Spleen (tissue), 7 donors: ENCODE data around the gene ZNF784.

Experiments
- CTCF ChIP-seq, 11 experiments: fragments of 200-600 bp in 7 of 11; fragments of 450-650 bp in 4 of 11; sonication (generic) in 4 of 11; IDR thresholded peaks in 8 of 11; conservative IDR thresholded peaks in 3 of 11; 1 replicate in 7 of 11; 2 replicates in 4 of 11; pipeline versions ENCODE4 v1.4.0 to v1.8.0; 2016 to 2021; ENCODE audit warnings: antibody characterized with exemption in 11 of 11, inconsistent platforms in 4 of 11, mild to moderate bottlenecking in 1 of 11
- POLR2AphosphoS5 ChIP-seq, 3 donors: sonication (generic); formaldehyde crosslinking; IDR thresholded peaks; one replicate each; pipeline ENCODE4 v1.5.1; 2017; ENCODE audit warnings: antibody characterized with exemption in 3 of 3
- donor health status: DM: no; HTN: no; CAD: no; lungs with moderate emphysema.
- donor health status: DM: no; HTN: no; CAD: no.
- donor health status: DM: no; HTN: no; CAD: no.

- no peak for TF ChIP-seq CTCF (IDR thresholded peaks at IDR 0.05 in 8 of 11, conservative IDR thresholded peaks at IDR 0.05 in 3 of 11)
- peak in 2 of 3 donors; percentile 58 to 71 for TF ChIP-seq POLR2AphosphoS5 (IDR thresholded peaks at IDR 0.05)
These were observed 20.6 kb upstream of the ZNF784 start for GRCh38 chr19:55644842-55645511.
